SK-N-SH treated with all-trans-retinoic acid at 6 μM for 48 hours (cell line): ENCODE data around the gene OLFML2B.

ENCODE experiments used
- ARNTL ChIP-seq: fragments of 450-650 bp; formaldehyde crosslinking; IDR thresholded peaks from 2 replicates; pipeline ENCODE4 v1.5.0; 2020; ENCODE audit warnings: low read depth, mild to moderate bottlenecking, moderate library complexity, borderline replicate concordance
- BACH2 ChIP-seq: fragments of 250-450 bp; sonication (Bioruptor Pico); IDR thresholded peaks from 2 replicates; pipeline ENCODE4 v1.9.0; 2021; ENCODE audit warnings: mild to moderate bottlenecking, borderline replicate concordance
- CREB5 ChIP-seq: fragments of 250-450 bp; sonication (Bioruptor Pico); IDR thresholded peaks from 2 replicates; pipeline ENCODE4 v1.5.1; 2020; ENCODE audit warnings: low read depth, mild to moderate bottlenecking, moderate library complexity
- ESRRG ChIP-seq: fragments of 250-450 bp; sonication (Bioruptor Pico); IDR thresholded peaks from 2 replicates; pipeline ENCODE4 v1.6.1; 2021; ENCODE audit warnings: mild to moderate bottlenecking
- OSR1 ChIP-seq: fragments of 250-450 bp; sonication (Bioruptor Pico); IDR thresholded peaks from 2 replicates; pipeline ENCODE4 v1.8.0; 2022; ENCODE audit warnings: moderate library complexity, mild to moderate bottlenecking, inconsistent platforms
- PPARA ChIP-seq: fragments of 250-450 bp; sonication (Bioruptor Pico); IDR thresholded peaks from 2 replicates; pipeline ENCODE4 v1.5.0; 2020; ENCODE audit warnings: mild to moderate bottlenecking, borderline replicate concordance
- RARB ChIP-seq: fragments of 250-450 bp; sonication (Bioruptor Pico); IDR thresholded peaks from 2 replicates; pipeline ENCODE4 v1.8.0; 2021; ENCODE audit warnings: mild to moderate bottlenecking, moderate library complexity
- SNAI2 ChIP-seq: fragments of 250-450 bp; sonication (Bioruptor Pico); IDR thresholded peaks from 2 replicates; pipeline ENCODE4 v1.5.0; 2020; ENCODE audit warnings: mild to moderate bottlenecking, moderate library complexity
- TOX ChIP-seq: fragments of 250-450 bp; sonication (Bioruptor Pico); IDR thresholded peaks from 2 replicates; pipeline ENCODE4 v1.8.0; 2021; ENCODE audit warnings: mild to moderate bottlenecking, moderate library complexity, borderline replicate concordance
- ZFP3 ChIP-seq: fragments of 250-450 bp; sonication (Bioruptor Pico); IDR thresholded peaks from 2 replicates; pipeline ENCODE4 v1.5.0; 2020; ENCODE audit warnings: mild to moderate bottlenecking, moderate library complexity
- ZFP30 ChIP-seq: fragments of 450-650 bp; formaldehyde crosslinking; IDR thresholded peaks from 2 replicates; pipeline ENCODE4 v1.5.0; 2022; ENCODE audit warnings: mild to moderate bottlenecking, moderate library complexity
- ZNF70 ChIP-seq: fragments of 450-650 bp; formaldehyde crosslinking; IDR thresholded peaks from 2 replicates; pipeline ENCODE4 v1.5.0; 2020; ENCODE audit warnings: mild to moderate bottlenecking, moderate library complexity
- ZNF8 ChIP-seq: fragments of 450-650 bp; formaldehyde crosslinking; IDR thresholded peaks from 2 replicates; pipeline ENCODE4 v1.5.0; 2020; ENCODE audit warnings: mild to moderate bottlenecking, moderate library complexity
- TF ChIP-seq, protein P1 (sequence below): fragments of 250-450 bp; sonication (Bioruptor Pico); IDR thresholded peaks from 2 replicates; pipeline ENCODE4 v1.8.0; 2020; ENCODE audit warnings: mild to moderate bottlenecking, moderate library complexity, borderline replicate concordance

GRCh38 chr1:161941726-161942436 is 81.8 kb downstream of the OLFML2B start:
- no peak for TF ChIP-seq CREB5 (CRISPR knock-in tag)
- no peak for TF ChIP-seq ZFP3 (CRISPR knock-in tag)
- TF ChIP-seq ESRRG (CRISPR knock-in tag) = no peak
- TF ChIP-seq BACH2 (CRISPR knock-in tag) = no peak
- TF ChIP-seq, protein P1, sequence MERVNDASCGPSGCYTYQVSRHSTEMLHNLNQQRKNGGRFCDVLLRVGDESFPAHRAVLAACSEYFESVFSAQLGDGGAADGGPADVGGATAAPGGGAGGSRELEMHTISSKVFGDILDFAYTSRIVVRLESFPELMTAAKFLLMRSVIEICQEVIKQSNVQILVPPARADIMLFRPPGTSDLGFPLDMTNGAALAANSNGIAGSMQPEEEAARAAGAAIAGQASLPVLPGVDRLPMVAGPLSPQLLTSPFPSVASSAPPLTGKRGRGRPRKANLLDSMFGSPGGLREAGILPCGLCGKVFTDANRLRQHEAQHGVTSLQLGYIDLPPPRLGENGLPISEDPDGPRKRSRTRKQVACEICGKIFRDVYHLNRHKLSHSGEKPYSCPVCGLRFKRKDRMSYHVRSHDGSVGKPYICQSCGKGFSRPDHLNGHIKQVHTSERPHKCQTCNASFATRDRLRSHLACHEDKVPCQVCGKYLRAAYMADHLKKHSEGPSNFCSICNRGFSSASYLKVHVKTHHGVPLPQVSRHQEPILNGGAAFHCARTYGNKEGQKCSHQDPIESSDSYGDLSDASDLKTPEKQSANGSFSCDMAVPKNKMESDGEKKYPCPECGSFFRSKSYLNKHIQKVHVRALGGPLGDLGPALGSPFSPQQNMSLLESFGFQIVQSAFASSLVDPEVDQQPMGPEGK (CRISPR knock-in tag) = no peak
- TF ChIP-seq ZNF8 = no peak
- no peak for TF ChIP-seq RARB (CRISPR knock-in tag)
- TF ChIP-seq ARNTL (CRISPR knock-in tag) = no peak
- no peak for TF ChIP-seq PPARA (CRISPR knock-in tag)
- no peak for TF ChIP-seq ZNF70 (CRISPR knock-in tag)
- TF ChIP-seq TOX (CRISPR knock-in tag) = no peak
- no peak for TF ChIP-seq OSR1 (CRISPR knock-in tag)
- no peak for TF ChIP-seq ZFP30
- TF ChIP-seq SNAI2 (CRISPR knock-in tag) = no peak
